GM19467 (cell line): ENCODE results near the gene ATP2B2.

ENCODE experiments used
- ATAC-seq: cut with Tn5 transposase; IDR thresholded peaks from one replicate; pipeline ENCODE4 v1.9.1; 2021; ENCODE audit warnings: mild to moderate bottlenecking, moderate library complexity; ENCODE audit not compliant: unreplicated experiment

Gene ATP2B2

DNA sequence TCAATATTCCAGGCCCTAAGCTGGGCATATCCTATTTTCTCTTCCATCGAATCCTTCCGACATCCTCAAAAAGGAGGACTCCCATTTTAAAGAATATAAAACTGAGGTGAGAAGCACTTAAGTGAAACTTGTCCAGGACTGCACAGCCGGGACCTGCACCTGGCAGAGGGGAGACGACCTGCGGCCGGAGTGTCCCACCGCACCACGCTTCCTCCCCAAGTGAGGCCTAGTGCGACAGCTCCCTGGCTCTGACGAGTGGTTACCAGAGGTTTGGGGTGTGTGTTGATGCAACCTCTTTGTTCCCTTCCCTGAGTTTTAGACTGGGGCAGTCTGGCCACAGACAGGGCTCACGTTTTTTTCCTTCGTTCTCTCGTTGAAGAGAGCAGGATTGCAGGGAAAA is 24.9 kb upstream of the ATP2B2 start:
- no peak for ATAC-seq

DNA sequence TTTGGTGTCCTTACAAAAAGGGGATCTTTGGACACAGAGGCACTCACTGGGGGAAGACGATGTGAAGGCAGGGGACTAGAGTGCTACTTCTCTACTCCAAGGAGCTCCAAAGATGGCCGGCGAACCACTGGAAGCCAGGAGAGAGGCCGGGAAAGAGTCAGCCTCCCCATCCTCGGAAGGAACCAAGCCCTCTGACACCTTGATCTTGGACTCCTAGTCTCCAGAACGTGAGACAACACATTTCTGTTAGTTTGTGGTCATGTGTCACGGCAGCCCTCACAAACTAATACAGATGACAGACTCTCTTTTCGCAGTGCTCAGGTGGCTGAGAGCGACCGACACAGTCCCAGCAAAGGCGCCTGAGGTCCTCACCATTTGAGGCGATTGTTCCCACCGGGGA is 24.4 kb upstream of the ATP2B2 start:
- ATAC-seq, result no peak

DNA sequence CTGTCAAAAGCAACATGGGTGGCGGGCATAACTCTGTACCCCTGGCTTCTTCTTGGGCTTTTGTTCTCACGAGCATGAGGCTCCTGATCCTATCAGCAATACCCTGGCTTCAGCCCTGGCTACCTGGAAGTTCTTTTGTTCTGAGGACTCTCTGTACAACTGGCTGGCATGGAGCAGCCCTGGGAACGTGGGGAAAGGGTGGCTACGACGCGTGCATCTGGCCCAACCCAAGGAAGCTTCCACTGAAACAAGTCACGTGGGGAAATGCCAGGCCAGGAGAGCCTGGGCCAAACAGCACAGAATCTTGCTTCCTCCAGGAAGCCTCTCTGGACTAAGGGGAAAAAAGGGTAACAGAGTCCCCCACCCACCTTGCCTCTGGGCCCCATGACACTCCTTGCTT is 22.7 kb upstream of the ATP2B2 start:
- ATAC-seq, result no peak

DNA sequence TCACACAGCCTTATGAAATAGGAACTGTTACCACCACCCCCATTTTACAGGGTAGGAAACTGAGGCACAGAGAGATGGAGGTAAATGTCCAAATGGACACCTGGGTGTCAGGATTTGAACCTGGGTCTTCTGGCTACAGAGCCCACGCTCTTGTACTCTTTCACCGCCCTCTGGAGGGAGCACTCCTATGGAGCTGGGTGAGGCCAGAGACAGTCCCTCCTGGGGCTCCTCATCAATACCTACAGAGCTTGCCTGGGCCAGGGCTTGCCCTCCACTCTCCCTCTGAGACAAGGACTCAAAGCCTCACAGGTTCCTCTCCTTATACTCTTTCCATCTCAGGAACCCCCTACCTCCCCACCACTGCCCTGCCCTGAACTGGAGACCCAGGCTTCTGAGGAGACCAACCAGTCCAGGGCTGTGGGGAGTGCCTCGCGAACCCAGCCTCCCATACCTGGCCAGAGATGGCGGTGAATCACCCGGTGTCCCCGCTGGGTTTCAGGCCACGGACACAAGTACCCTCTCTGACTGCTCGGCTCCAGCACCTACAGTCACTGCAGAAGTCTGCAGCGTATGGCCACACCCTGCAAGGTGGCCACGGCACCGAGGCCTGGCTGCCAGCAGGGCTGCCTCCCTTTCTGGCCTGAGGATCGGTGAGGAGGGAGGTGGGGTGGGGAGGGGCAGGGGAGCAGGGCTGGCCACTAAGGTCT is 22.1 kb upstream of the ATP2B2 start:
- no peak for ATAC-seq

DNA sequence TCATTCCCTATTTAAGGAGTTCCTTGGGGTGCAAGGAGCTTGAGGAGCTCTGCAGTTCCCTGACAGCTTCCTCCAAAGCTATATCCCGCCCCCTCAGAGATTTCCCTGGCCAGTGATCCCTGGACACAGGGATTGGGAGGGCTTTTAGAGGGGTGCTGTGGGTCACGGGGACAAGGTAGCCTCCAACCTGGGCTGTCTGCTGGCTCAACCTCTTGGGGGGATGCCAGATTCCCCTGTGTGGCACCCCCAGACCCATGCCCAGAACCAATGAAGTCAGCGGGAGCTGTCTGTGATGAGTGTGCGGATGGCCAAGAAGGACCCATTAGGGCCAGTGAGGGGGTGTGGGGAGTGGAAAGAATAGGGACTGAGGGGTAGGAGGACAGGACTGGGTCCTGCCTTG is 21.0 kb upstream of the ATP2B2 start:
- ATAC-seq, result no peak

DNA sequence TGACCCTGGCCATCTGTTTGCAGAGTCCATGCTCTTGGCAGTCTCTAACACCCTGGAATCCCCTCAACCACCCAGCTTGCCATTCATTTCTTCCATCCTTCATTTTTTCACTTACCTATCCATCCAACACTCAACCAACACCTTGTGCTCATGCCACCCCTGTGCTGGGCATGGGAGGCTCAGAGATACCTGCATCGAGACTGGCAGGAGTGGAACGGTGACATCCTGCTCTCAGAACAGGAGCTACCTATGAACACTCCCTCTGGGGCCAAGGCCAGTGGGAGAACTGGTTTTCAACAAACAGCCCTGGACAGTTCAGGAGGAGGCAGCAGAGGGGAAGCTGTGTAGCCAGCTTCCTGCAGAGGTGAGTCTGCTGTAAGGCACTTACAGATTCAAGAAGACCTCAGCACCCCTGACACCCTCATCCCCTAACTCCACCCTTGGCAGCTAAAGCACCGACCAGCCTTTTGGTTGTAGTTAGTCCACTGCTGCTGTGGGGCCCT is 19.5 kb upstream of the ATP2B2 start:
- no peak for ATAC-seq

DNA sequence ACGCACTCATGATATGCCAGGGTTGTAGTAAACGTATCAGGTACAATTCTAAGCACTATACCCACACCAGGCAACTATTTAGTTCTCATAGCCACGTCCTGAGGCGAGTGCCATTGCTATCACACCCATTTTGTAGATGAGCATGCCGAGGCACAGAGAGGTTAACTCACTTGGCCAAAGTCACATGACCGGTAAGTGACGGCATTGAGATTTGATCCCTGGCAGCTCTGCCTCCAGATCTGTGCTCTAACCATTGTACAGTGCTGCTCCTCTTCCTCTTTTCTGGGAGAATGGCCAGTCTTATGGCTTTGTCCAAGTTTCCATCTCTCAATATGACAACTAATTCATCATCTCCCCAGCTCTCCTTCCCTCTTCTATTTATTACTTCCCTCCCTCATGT is 18.9 kb upstream of the ATP2B2 start:
- ATAC-seq, result no peak

DNA sequence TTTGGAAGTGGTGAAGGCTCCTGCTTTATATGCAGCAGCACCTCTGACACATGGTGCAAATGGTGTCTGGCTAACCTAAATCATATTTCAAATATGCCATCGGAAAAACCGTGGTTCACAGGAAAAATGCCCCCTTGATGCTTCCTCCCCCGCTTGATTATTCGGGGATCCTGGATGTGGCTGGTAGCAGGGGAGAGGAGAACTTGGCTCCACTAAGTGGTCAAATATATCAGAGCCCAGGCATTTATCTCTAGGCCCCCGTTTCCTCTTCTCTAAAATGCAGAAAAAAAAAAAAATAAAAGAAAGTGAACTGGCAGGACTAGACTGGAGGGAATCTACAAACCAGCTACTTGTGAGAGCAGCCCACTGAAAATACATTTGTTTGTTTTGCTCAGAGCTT is 18.2 kb upstream of the ATP2B2 start:
- ATAC-seq, result no peak

DNA sequence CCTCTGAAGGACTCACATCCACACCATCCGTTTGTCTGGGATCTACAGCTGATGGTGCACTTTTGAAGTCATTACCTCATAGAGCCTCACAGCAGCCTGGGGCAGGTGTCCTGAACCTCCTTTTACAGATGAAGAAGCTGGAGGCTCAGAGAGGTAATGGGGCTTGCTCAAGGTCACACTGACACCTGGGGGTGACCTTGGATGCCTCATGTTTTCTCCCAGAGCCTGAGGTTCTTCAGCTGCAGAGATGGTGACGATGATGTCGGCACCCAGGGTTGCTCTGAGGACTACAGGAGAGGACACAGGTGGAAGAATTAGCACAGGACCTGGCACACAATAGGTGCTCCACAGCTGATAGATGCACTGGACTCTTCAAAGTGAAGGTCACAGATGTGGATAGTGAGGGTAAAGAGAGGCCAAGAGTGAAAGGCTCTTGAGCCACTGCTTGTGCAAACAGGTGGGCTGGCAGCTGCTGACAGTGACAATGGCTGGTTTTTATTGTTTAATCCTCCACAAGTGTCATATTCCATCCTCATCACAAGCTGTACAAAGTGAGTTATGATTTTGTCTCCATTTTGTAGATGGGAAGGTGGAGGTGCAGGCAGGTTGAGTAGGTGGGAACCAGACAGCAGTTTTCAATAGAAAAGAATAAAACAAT is 17.4 kb upstream of the ATP2B2 start:
- ATAC-seq, result no peak

DNA sequence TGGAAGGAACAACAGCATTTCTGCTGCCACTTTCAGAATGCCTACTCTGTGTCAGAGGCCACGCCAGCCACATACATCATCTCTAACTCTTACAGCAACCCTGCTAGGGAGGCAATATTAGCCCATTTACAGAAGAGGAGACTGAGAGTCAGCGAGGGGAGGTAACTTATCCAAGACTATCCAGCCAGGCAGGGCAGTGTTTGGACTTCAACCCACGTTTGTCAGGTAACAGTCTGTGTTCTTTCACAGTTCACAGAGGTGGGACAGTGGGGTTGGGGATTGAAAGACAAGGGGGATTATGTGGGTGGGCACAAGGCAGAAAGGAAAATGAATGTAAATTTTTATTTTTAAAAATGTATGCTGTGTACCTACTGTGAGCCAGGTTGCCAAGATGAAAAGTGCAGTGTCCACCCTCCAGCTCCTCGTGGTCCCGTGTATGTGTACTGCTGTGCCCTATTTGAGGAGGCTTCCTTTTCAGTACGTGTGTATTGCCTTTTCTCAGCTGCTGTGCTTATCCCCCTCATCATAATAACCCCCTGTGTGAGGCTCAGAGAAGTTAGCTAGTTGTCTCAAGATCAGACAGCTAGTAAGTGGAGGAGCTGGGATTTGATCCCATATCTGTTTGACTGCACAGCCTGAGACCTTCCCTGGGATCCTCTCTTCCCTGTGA is 16.5 kb upstream of the ATP2B2 start:
- no peak for ATAC-seq

DNA sequence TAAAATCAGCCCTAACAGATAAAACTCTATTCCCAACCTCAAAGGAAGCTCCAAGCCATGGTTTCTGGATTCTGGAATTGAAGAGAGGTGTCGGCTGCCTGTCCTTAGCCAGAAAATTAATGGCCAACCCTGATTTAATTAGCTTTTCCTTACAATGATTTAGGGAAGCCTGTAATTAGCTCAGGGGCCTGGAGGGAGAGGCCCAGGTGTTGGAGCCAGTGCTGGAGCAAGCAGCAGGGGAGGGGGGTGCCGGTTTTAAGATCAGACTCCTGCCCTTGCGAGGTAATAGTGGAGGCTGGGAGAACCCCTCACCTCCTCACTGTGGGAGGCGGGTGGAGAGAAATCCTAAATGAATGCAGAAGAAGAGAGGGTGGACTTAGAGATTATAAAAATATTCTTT is 14.7 kb upstream of the ATP2B2 start:
- no peak for ATAC-seq

DNA sequence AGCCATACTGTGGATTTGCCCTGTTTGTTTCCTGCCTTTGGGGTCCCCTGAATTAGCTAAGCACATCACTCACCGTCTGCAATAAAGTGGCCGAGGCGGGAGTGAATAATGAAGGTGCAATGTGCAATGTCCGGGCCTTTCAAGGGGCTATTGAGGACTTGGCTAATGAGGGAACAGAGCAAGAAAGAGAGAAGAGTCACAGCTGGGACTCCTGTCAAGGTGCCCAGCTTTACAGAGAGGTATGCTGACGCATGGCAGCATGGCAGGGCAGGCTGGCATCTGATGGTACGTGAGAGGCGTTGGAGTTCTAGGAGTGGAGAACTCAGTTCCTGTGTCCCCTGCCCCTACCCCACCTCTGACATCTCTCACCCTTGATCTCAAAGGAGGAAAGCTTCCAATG is 13.8 kb upstream of the ATP2B2 start:
- ATAC-seq, result no peak

DNA sequence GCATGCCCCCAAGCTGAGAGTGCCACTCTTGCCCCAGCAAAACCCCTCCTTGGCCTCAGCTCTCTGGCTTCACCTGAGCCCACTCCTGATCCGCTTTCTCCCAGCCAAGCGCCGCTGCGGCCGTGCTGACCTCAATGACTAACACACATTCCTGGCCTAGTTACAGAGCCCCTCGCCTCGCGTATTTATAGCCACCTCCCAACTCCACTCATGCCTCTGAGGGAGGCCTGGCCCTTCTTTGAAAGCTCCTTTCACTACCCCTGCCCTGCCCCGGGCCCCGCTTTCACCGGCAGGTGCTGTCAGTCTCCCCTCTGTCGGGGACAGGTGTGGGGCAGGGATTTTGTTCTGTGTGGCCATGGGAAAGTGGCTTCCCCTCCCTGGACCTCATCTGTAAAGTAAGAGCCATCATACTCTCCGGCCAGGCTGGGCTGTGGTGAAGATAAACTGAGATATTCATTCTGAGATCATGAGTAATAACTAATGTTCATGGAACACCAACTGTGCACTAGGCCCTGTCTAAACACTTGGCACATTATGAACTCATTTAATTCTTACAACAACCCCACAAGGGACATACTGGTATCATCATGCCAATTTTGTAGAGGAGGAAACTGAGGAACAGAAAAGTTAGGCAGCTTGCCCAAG is 13.2 kb upstream of the ATP2B2 start:
- no peak for ATAC-seq

DNA sequence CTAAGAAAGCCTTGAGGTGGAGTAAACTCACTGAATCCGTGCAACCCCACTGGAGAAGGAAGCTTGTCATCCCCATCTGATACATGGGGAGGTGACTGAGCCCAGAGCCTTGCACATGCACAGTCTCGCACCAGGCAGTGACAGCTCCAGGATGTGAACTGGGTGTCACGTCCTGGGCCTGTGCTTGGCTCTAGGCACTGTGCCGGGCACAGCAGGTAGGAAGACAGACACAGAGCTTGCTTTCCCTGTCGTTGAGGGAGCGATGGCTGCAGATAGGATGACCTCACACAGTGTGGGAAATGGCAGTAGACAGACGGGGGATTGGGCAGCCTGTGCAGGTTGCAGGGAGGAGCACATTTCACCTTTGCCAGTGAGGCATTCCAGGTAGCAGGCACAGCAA is 12.2 kb upstream of the ATP2B2 start:
- ATAC-seq, result no peak

DNA sequence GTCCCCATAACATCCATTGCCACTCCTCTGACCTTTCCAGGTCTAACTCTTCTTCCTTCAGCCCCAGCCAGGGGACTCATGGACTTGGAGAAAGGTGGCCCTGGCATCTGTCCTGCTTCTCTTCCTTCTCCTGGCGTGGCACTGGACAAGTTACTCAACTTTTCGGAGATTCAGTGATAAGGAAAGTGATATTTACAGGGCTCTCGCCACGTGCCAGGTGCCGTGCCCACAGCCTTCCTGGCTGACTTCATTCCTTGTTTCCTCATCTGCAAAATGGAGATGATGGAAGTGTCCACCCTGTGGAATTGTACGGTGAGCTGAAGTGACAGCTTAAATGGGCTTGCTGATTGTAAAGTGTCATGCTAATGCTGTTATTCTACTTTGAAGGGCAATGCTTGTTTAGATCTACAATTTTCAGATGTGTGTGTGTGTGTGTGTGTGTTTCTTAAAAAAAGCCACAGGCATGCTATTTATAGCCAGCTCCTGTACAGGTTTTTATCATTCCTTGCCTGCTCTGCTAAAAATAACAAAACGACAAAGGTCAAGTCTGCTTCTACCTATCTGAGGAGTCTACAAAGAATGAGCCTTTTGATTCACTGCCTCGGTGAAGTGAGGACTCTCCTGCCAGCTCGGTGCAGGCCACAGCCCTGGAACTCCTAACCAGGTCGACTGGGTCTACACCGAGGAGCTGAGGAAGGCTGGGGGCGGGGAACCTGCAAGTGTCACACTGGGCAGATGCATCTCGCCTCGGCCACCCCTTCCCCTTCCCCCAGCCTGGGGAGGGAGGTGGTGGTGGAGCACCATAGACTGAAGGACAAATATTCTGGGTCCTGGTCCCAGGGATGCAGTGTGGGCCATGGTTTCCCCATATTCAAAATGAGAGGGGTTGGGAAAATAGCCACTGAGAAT is 11.4 kb upstream of the ATP2B2 start:
- ATAC-seq, result no peak

DNA sequence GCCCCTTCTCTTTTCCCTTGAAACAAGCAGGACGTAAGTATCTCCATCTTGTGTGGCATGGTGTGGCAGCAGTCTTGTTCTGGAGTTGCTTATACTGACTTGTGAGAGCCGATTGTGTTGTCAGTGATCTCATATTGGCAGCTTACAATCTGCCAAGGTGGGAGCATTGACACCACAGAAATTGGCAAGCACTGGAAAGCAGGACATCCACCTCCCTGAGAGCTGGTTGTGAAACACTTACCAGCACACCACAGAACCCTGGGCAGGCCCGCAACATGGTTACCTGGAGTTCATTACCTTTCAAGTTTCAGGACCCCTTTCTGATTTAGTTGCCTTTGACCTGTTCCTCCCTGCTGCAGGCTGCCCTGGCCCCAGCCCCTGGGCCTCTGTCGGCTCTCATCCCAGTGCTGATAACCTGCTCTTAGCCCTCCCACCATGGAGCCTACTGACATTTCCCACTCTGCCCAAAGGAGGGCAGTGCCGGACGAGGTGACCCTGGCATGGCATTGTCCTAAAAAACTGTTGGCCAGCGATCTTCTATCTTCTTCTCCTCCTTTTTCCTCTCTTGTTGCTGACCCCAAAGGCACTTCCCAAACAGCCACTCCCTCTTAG is 10.6 kb upstream of the ATP2B2 start:
- no peak for ATAC-seq

DNA sequence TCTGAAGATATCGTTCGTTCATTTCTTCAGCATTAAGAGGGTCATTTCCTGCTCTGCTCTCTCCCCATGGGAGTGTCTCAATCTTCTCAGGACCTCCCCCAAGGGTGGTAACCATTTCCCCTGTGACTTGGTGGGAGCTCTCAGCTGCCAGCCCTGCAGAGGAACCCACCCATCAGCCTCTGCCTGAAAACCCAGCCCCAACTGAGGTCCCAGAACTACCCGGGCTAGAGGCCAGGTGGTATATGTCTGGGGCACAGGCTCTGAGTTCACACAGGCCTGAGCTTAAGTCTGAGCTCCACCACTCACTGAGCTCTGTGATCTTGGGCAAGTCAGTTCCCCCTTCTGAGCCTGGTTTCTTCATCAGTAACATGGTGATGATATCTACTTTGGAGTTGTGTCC is 10.0 kb upstream of the ATP2B2 start:
- no peak for ATAC-seq

DNA sequence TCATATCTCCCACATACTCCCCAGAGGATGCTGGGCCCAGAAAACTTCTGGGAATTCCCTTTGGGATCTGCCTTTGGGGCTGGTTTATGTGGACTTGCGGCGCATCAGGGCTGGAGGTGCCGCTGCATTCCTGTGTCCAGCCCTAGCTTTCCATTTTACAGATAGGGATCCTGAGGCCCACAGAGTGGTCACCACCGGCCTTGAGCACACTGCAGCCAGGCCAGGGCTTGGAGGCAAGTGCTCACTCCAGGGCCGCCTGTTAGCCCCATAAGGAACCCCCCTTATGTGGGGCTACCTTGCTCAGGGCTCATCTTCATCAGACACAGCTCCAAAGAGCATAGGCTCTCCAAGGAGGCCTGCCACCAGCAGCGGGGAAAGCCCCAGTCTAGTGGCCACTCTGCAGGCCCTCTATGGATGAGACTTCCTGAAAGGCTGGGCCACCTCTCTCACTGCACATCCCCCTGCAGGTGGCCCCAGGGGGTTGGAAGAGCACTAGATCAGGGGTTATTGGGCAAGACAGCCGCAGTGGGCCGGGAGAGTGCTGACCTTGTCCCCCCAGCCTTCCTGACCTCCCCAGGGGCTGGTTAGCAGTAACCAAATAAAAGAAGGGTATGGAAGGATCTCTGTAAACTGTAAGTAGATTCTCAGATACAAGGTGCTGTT is 9.2 kb upstream of the ATP2B2 start:
- no peak for ATAC-seq

DNA sequence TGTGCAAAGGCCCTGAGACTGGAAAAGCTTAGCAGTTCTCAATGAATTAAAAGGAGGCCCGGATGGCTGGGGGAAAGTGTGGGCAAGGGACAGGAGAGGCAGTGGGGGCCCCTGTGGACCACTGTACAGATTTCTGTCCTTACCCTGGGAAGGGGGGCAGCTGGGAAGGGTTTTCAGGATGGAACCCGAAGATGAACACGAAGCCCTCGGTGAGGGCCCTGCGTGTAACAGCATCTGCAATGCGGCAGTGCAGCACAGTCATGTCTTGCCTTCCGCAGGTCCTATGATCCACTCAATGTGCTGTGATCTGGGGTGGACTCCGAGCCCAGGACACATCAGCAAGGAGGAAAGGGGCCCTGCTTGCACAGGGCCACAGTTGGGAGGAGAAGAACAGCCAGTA is 7.9 kb upstream of the ATP2B2 start:
- ATAC-seq, result no peak

DNA sequence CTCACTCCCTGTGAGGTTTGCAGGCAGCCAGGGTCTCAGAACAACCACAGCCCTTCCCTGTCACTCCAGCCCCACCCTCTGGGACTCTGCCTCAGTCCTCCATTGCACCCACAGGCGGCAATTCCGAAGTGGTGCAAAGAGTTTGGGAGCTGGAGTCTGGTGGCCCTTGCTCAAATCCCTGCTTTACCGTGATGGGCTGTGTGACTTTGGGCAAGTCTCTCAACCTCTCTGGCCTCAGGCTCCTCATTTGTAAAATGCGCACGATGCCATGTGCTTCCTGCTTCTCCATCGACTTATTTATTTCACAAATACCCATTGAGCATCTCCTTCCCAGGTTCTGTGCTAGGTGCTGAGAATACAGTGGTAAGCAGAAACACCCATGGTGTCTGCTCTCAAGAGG is 7.3 kb upstream of the ATP2B2 start:
- ATAC-seq, result no peak
